Effector memory CD8-positive, alpha-beta T cell (primary cell): Measurements from ENCODE around the gene PLPP3.

Source experiments
- ATAC-seq: fragments of 150-1000 bp; cut with Tn5 transposase; replicated peaks from 2 replicates; pipeline ENCODE4 v1.10.0; 2021; ENCODE audit warnings: mild to moderate bottlenecking, moderate library complexity
- DNase-seq, 3 experiments: peaks; one replicate each; pipeline ENCODE4 v3.0.0; 2021
- H3K27ac Mint-ChIP-seq, 2 donors: one replicate each; pipeline ENCODE4 v1.8.0; 2022; ENCODE audit warnings: mild to moderate bottlenecking in 2 of 2, mixed read lengths in 2 of 2, moderate library complexity in 2 of 2
- H3K27me3 Mint-ChIP-seq, 2 donors: one replicate each; pipeline ENCODE4 v1.8.0; 2022; ENCODE audit warnings: mixed read lengths in 2 of 2
- H3K36me3 Mint-ChIP-seq: one replicate; pipeline ENCODE4 v1.8.0; 2022; ENCODE audit warnings: mild to moderate bottlenecking, moderate library complexity, mixed read lengths; ENCODE audit not compliant: insufficient read depth
- H3K4me1 Mint-ChIP-seq, 2 donors: one replicate each; pipeline ENCODE4 v1.8.0; 2022; ENCODE audit warnings: low read depth in 2 of 2, mixed read lengths in 2 of 2
- H3K4me3 Mint-ChIP-seq, 2 donors: one replicate each; pipeline ENCODE4 v1.8.0; 2022; ENCODE audit warnings: mild to moderate bottlenecking in 2 of 2, mixed read lengths in 2 of 2, moderate library complexity in 2 of 2
- H3K9me3 Mint-ChIP-seq, 2 donors: one replicate each; pipeline ENCODE4 v1.8.0; 2022; ENCODE audit warnings: mixed read lengths in 2 of 2

The PLPP3 gene

DNA sequence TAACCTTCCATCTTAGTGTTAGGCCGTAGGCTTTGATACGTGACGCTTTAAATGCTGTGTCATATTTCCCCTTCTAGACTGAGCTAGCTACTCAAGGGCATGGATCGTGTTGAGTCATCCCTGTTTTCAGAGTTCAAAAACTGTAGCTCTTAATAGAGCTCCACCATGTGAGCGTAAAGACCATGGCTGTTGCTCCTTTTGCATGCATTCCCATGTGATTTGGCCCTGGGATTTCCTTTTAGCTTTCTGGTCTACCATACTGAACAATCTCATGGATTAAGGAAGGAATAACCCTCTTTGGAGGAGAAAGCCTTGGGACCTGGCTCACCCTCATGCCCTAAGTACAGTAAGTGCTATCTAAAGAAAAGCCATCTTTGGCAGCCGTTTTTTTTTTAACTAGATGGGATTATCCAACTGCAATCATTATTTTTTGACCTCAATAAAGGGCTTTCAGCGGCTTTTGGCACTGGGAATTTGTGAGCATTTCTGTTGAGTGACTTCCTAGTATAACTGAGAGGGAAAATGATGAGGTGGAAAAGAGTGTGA lies 76.6 kb downstream of the PLPP3 start:
- peaks cover 4 to 33% of the 10 kb centered on the region in 2 donors for H3K27me3 Mint-ChIP-seq
- H3K4me1 Mint-ChIP-seq, result no peaks in the 10 kb centered on the region
- DNase-seq (no peak), ATAC-seq (no peak)
- H3K9me3 Mint-ChIP-seq, result peaks cover 0 to 6% of the 10 kb centered on the region in 2 donors
- H3K27ac Mint-ChIP-seq, result no peak overlapping the region
- no peak overlapping the region for H3K4me3 Mint-ChIP-seq
- no peaks in the 10 kb centered on the region for H3K36me3 Mint-ChIP-seq

- Mint-ChIP-seq H3K9me3 (peaks cover 0 to 6% of the 10 kb centered on the region in 2 donors), H3K27me3 (peaks cover 4 to 24% of the 10 kb centered on the region in 2 donors), H3K4me1 (no peaks in the 10 kb centered on the region), H3K27ac (no peak overlapping the region), H3K4me3 (no peak overlapping the region), H3K36me3 (no peaks in the 10 kb centered on the region)
- ATAC-seq (no peak), DNase-seq (no peak)
Measured at GRCh38 chr1:56501888-56502287, 77.5 kb downstream of the PLPP3 start.

- ATAC-seq (no peak), DNase-seq (no peak)
- H3K9me3 Mint-ChIP-seq, result peaks cover 0 to 4% of the 10 kb centered on the region in 2 donors
- H3K4me3 Mint-ChIP-seq, result no peak overlapping the region
- H3K36me3 Mint-ChIP-seq, result no peaks in the 10 kb centered on the region
- no peaks in the 10 kb centered on the region for H3K4me1 Mint-ChIP-seq
- H3K27ac Mint-ChIP-seq, result no peak overlapping the region
- H3K27me3 Mint-ChIP-seq, result peaks cover 0 to 19% of the 10 kb centered on the region in 2 donors
Measured at GRCh38 chr1:56501426-56501825, 77.9 kb downstream of the PLPP3 start.

DNA sequence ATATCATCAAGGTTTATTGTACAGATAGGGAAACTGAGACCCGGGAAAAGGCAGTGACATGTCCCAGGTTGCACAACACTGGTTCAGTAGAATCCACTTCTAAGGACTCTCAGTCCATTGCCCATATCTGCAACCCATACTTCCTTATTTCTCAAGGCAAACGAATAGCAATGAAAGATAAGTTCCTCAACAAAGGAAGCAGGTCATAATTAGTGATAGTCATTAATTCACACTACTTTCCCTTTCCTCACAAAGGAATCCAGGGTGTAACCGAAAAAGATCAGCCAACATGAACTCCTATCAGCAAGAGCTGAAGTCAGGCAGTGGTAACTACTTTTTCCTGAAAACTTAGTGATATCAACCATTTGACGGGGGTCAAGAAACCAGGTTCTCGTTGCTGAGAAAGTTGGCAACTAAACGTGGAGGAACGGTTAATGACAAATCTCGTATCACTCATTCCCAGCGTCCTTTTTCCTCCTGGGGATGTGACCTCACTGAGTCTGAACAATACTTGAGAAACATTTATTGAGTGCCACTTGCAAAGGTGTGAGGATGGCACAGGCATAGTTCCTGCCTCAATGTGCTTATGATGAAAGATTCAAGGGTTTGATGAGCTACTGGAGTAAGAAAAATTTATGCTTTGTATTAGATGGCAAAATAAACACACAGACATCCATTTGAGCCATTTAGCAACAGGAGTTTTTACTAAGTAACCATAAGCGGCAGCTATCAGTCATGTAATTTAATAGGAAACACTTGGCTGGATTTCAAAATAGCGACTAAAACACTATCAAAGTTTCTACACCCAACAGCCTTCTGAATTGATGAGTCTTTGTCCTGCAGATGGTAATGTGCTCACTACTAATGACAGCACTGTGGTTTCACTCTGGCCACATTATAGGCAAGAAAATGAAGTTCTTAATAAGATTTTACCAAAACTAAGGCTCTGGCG lies 82.3 kb downstream of the PLPP3 start:
- DNase-seq (no peak), ATAC-seq (no peak)
- Mint-ChIP-seq H3K36me3 (no peaks in the 10 kb centered on the region), H3K27ac (no peak overlapping the region), H3K4me3 (no peak overlapping the region), H3K9me3 (peaks cover 0 to 4% of the 10 kb centered on the region in 2 donors), H3K27me3 (peaks cover 0 to 10% of the 10 kb centered on the region in 2 donors), H3K4me1 (no peaks in the 10 kb centered on the region)

GRCh38 chr1:56496158-56496557 lies 83.2 kb downstream of the PLPP3 start:
- peaks cover 0 to 10% of the 10 kb centered on the region in 2 donors for H3K27me3 Mint-ChIP-seq
- no peaks in the 10 kb centered on the region for H3K4me1 Mint-ChIP-seq
- H3K4me3 Mint-ChIP-seq, result no peak overlapping the region
- no peak for DNase-seq
- no peaks in the 10 kb centered on the region for H3K36me3 Mint-ChIP-seq
- no peak for ATAC-seq
- peaks cover 0 to 4% of the 10 kb centered on the region in 2 donors for H3K9me3 Mint-ChIP-seq
- no peak overlapping the region for H3K27ac Mint-ChIP-seq

GRCh38 chr1:56495538-56495937 lies 83.8 kb downstream of the PLPP3 start:
- Mint-ChIP-seq H3K36me3 (no peaks in the 10 kb centered on the region), H3K27me3 (peaks cover 0 to 8% of the 10 kb centered on the region in 2 donors), H3K4me1 (no peaks in the 10 kb centered on the region), H3K4me3 (no peak overlapping the region), H3K27ac (no peak overlapping the region), H3K9me3 (peaks cover 0 to 4% of the 10 kb centered on the region in 2 donors)
- DNase-seq (no peak), ATAC-seq (no peak)

DNA sequence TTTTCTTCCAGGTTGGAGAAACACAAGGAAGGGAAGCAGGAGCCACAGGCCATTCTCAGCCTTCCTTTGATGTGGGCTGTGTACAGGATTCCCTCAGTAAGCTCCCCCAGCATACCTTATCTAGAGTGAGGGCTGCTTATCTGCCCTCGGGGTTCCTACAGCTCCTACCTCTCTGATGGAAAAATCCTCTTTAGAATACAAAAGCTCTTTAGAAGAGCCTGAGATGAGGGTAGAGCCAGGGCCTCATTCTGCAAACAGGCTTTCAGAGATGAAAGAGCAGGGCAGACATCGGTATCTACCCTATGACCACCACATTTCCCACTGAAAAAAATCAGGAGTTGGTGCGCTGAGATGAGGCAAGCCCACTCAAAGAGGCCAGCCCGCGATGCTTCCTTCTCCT lies 85.1 kb downstream of the PLPP3 start:
- Mint-ChIP-seq H3K27me3 (no peaks in the 10 kb centered on the region), H3K27ac (no peak overlapping the region), H3K36me3 (no peaks in the 10 kb centered on the region), H3K9me3 (no peaks in the 10 kb centered on the region), H3K4me3 (no peak overlapping the region), H3K4me1 (no peaks in the 10 kb centered on the region)
- ATAC-seq (no peak), DNase-seq (no peak)

GRCh38 chr1:56493826-56494225 lies 85.5 kb downstream of the PLPP3 start:
- Mint-ChIP-seq H3K9me3 (no peaks in the 10 kb centered on the region), H3K4me1 (no peaks in the 10 kb centered on the region), H3K27me3 (no peaks in the 10 kb centered on the region), H3K4me3 (no peak overlapping the region), H3K36me3 (no peaks in the 10 kb centered on the region), H3K27ac (no peak overlapping the region)
- ATAC-seq, result no peak
- no peak for DNase-seq

DNA sequence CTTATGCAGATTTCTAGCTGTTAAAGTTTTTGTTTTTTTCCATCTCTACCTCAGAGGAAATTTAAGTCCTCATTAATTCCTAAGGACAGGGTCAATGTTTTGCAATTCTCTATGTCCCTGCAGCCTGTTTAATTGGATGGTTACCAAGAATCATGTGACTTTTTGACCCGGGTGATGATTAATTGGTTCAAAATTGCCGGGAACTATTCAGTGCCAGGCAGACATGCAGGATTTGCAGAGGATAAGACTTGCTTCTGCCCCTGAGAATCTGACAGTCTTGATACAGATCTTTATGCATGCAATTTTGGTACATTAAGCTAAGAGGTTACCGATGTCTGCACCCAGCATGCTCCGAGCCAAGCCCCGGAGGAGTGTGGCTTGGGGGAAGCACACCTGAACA lies 87.9 kb downstream of the PLPP3 start:
- no peak overlapping the region for H3K27ac Mint-ChIP-seq
- no peaks in the 10 kb centered on the region for H3K9me3 Mint-ChIP-seq
- ATAC-seq, result no peak
- no peaks in the 10 kb centered on the region for H3K4me1 Mint-ChIP-seq
- H3K27me3 Mint-ChIP-seq, result no peaks in the 10 kb centered on the region
- no peak for DNase-seq
- H3K36me3 Mint-ChIP-seq, result no peaks in the 10 kb centered on the region
- H3K4me3 Mint-ChIP-seq, result no peak overlapping the region

DNA sequence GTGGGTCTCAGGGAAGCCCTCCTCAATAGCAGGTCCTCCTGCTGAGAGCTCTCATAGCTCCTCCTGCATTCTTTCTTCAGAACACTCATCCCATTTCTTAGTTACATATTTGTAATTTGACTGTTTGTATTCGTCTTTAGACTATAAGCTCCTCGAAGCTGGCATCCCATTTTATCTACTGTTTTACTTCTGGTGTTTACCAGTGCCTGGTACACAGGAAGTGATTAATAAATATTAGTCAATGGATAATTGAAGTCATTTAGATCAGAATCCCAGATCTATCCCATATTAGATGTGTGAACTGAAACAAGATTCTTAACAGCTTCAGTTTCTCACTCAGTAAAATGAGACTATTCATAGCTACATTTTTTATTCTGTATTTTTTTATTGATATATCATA lies 88.7 kb downstream of the PLPP3 start:
- no peaks in the 10 kb centered on the region for H3K4me1 Mint-ChIP-seq

DNA sequence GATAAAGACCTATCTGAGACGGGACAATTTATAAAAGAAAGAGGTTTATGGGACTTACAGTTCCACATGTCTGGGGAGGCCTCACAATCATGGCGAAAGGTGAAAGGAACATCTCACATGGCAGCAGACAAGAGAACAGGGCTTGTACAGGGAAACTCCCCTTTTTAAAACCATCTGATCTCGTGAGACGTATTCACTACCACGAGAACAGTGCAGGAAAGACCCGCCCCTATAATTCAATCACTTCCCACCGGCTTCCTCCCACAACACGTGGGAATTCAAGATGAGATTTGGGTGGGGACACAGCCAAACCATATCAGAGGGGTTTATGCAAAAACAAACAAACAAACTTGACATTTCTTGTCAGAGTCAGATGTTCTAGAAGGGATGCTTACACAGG lies 89.7 kb downstream of the PLPP3 start:
- no peak overlapping the region for H3K4me3 Mint-ChIP-seq

More for the DNA sequence above, 88.7 kb downstream of the PLPP3 start:
- Mint-ChIP-seq H3K4me3 (no peak overlapping the region), H3K36me3 (no peaks in the 10 kb centered on the region), H3K27ac (no peak overlapping the region), H3K27me3 (no peaks in the 10 kb centered on the region), H3K9me3 (no peaks in the 10 kb centered on the region)
- DNase-seq, result no peak
- ATAC-seq, result no peak

DNA sequence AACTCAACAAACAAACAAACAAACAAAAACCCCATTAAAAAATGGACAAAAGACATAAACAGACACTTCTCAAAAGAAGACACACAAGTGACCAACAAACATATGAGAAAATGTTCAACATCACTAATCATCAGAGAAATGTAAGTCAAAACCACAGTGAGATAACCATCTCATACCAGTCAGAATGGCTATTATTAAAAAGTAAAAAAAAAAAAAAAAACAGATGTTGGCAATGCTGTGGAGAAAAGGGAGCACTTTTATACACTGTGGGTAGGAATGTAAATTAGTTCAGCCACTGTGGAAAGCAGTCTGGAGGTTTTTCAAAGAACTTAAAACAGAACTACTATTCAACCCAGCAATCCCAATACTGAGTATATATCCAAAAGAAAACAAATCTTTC lies 94.7 kb downstream of the PLPP3 start:
- ATAC-seq, result no peak
- no peaks in the 10 kb centered on the region for H3K4me1 Mint-ChIP-seq
- DNase-seq, result no peak
- H3K36me3 Mint-ChIP-seq, result no peaks in the 10 kb centered on the region
- no peak overlapping the region for H3K27ac Mint-ChIP-seq
- H3K9me3 Mint-ChIP-seq, result peaks cover 0 to 2% of the 10 kb centered on the region in 2 donors
- H3K27me3 Mint-ChIP-seq, result peaks cover 6 to 10% of the 10 kb centered on the region in 2 donors
- H3K4me3 Mint-ChIP-seq, result no peak overlapping the region

More for the DNA sequence above, 89.7 kb downstream of the PLPP3 start:
- no peaks in the 10 kb centered on the region for H3K36me3 Mint-ChIP-seq
- H3K4me1 Mint-ChIP-seq, result no peaks in the 10 kb centered on the region
- H3K27ac Mint-ChIP-seq, result no peak overlapping the region
- no peaks in the 10 kb centered on the region for H3K27me3 Mint-ChIP-seq
- DNase-seq (no peak), ATAC-seq (no peak)
- H3K9me3 Mint-ChIP-seq, result no peaks in the 10 kb centered on the region

DNA sequence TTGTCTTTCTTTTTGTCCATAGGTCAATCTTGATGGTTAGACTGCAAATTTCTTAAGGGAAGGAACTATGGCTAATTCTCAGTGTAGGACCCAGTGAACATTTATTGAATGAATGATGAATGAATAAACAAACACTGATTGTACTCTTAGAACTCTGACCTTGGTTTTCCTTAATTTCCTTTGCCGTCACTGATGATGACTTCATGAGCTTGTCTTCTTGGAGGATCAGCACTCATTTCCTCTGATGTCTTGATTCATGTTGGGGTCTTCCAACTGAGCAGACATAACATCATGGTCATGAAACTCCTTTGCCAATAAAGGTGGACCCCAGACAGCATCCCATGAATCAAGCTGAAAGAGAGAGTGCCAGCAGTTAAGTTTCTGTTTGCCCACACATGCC lies 96.3 kb downstream of the PLPP3 start:
- Mint-ChIP-seq H3K27ac (no peak overlapping the region), H3K36me3 (no peaks in the 10 kb centered on the region), H3K4me3 (no peak overlapping the region), H3K27me3 (peaks cover 16 to 24% of the 10 kb centered on the region in 2 donors), H3K4me1 (no peaks in the 10 kb centered on the region), H3K9me3 (peaks cover 5 to 8% of the 10 kb centered on the region in 2 donors)
- DNase-seq (no peak), ATAC-seq (no peak)

DNA sequence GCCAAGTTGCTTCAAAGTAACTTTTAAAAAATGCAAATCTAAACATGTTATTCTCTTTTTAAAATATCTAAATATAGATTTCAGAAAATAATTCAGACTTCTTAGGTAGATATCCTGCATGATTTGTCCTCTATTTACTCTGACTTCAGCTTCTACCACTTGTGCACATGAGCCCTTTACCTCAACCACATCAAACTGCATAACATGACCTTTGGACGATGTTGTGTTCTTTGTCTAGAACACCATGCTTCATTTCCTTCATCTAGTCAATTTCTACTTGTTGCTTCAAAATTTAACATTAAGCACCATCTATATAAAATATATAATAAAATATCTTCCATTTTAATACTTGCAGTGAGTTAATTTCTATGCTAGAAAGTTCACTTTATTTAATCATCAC lies 96.9 kb downstream of the PLPP3 start:
- ATAC-seq, result no peak

More for the DNA sequence above, 96.9 kb downstream of the PLPP3 start:
- Mint-ChIP-seq H3K27me3 (peaks cover 16 to 24% of the 10 kb centered on the region in 2 donors), H3K9me3 (peaks cover 5 to 8% of the 10 kb centered on the region in 2 donors), H3K4me3 (no peak overlapping the region), H3K36me3 (no peaks in the 10 kb centered on the region), H3K4me1 (no peaks in the 10 kb centered on the region), H3K27ac (no peak overlapping the region)
- no peak for DNase-seq
